Stimulated activated CD8-positive, alpha-beta memory T cell treated with anti-CD3 and anti-CD28 coated beads, Interleukin-12 subunit alpha, Interleukin-12 subunit beta, amount 100 ng/mL, for 1 hour (primary cell): Measurements from ENCODE around the gene TM9SF3.
A peak's percentile ranks its signal among the peaks of the same experiment; 100 is the strongest.

Experiments used
- DNase-seq: peaks from one replicate; pipeline ENCODE4 v3.0.0-alpha.2; 2020; ENCODE audit warnings: low read depth

The TM9SF3 gene

GRCh38 chr10:96509017-96509641, 77.7 kb downstream of the TM9SF3 start:
- no peak for DNase-seq

GRCh38 chr10:96507044-96507443, 79.8 kb downstream of the TM9SF3 start:
- no peak for DNase-seq

GRCh38 chr10:96505150-96506136, 81.4 kb downstream of the TM9SF3 start:
- DNase-seq = no peak

GRCh38 chr10:96502561-96503282, 84.1 kb downstream of the TM9SF3 start:
- no peak for DNase-seq

- DNase-seq = no peak
Measured at GRCh38 chr10:96501985-96502384, 84.8 kb downstream of the TM9SF3 start.

DNA sequence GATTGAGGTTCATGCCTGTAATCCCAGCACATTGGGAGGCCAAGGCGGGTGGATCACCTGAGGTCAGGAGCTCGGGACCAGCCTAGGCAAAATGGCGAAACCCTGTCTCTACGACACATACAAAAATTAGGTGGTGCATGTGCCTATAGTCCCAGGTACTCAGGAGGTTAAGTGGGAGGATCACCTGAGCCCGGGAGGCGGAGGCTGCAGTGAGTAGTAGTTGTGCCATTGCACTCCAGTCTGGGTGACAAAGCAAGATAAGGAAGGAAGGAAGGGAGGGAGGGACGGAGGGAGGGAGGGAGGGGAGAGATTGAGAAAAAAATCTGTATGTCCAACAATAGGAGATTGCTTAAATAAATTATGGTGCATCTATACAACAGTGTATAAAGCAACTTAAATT, 86.3 kb downstream of the TM9SF3 start:
- DNase-seq = no peak

DNA sequence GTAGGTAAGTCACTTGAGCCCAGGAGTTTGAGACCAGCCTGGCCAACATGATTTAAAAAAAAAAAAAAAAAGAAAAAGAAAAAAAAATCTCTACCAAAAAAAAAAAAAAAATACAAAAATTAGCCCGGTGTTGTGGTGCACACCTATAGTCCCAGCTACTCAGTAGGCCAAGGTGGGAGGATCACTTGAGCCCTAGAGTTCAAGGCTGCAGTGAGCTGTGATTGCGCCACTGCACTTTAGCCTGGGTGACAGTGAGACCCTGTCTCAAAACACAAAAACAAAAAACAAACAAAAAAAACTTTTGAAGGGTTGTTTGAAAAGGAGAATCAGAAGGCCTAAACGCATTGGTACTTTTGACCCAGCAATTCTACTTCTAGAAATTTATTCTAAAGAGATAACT, 86.8 kb downstream of the TM9SF3 start:
- DNase-seq = no peak

DNA sequence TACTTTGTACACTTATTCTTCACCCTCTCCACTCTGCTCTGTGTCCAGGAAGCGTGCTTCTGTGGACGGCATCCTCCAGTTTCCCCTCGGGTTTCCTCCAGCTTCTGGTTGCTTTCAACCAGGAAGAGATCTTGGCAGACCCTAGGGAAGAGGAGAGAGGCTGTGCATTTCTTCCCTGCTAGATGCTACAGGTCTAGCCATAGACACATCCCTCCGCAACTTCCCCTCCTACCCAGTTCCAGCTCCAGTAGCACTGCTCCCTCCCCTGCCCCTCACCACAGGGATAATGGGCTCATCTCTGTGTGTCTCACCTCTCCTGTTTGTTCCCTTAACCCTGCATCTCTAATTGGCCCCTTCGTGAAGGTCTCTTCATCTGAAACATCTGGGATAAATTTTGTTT, 89.4 kb downstream of the TM9SF3 start:
- DNase-seq = no peak

GRCh38 chr10:96496281-96496925, 90.4 kb downstream of the TM9SF3 start:
- no peak for DNase-seq

DNA sequence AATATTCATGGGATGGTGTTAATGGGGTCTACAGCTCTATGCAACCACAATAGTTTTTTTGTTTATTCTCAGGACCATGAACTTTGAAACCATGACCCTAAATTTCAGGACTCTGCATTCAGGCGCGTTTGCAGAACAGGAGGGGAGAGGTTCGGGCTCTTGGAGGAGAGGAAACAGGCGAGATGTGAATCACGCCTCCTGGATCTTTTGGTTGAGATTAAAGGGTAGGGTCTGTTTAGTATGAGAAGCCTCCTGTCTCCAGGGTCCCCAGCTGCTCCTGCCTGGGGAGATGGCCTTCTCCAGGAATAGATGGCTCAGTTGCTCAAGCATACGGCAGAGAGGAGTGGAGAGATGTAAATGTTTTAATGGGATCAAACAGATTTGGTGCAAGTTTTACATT, 91.3 kb downstream of the TM9SF3 start:
- no peak for DNase-seq

- no peak for DNase-seq
Measured at GRCh38 chr10:96494694-96495093, 92.1 kb downstream of the TM9SF3 start.

DNA sequence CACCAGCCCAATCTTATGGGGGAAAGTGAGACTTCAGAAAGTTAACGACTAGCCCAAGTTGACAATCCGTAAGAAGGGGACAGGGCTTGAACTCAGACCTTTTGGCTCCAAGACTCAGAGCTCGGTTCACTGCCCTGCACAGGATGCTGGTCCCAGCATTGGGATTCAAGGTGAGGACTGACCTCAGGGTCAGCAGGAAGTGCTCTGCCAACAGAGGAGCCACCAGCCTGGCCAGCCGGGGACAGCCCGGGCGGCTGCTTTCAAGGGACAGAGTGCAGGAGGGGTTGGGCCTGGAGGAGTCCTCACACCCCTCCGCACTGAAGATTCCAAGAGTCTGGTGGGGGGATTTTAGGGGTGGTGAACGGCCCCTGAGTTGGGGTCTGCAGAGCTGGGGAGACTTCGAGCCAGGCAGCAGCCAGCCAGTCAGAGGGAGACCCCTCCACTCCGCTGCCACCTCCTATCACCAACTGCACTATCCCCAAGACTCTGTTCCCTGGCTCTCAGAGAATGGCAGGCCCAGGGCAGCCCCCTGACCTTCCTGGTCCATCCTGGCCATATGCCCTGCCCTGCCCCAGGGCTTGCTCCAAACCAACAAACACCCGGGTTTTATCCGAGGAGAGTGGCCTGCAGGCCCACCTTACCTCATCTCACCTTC, 92.8 kb downstream of the TM9SF3 start:
- no peak for DNase-seq

DNA sequence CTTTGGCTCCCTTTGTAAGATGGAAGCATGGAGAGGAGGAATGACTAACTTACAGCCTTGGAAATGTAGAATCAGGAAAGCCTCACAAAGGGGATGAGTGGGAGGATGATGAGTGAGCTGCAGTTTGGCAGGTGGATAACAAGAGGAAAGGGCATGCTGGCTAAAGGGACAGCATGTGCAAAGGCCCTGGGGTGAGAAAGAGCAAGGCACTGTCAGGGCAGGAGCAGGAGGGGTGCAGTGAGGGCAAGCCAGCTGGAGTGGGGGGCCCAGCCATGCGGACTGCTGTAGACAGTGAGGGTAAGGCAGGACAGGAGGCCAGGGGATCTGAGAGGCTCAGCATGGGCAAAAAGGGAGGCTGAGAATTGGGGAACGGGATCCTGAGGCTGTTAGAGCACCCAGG, 93.6 kb downstream of the TM9SF3 start:
- DNase-seq = no peak

DNA sequence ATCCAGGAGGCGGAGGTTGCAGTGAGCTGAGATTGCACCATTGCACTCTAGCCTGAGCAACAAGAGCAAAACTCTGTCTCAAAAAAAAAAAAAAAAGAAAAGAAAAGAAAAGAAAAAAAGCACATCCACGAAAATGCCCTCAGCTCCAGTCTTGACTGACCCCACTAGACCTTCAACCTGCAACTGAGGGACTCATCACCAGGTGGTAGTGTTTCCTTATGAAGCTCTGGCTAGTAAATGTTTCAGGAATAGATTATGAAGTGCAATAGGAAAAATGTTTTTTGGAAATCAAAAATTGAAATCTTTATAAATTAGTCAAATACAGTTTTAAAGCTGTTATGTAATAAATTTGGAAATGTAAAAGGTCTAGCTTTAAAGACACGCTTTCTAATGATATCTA, 95.5 kb downstream of the TM9SF3 start:
- no peak for DNase-seq

DNA sequence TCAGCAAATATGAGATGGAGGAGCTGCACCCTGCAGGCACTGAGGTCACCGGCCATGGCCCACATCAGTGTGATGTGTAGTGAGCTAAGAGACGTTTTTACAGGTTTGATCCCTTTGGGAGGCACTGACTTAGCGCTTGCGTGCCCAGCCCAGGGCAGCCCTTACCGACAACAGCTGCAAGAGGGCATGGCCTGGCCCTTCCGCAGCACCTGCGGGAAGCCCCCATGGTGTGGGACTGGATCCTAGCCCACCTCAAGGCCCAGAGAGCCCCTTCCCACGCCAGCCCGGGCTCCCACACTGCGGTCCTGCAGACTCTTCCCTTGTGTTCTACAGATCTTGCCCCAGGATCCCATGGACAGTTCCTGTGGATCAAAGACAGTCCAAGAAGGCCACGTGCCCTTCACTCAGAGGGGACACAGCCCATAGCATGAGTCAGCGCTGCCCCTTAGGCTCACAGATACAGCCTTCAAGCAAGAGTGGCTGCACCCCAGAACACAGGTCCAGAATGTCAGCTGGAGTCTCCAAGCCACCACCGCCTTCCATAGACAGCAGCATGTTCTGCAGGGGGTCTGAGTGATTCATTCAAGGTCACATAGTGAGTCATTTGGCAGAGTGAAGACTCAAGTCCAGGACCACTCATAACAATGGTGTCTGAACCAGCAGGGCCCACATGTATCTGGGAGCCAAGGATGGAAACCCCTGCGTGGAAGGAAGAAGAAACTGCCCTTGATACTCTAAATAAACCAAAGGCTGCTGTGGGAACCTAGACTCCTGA, 98.5 kb downstream of the TM9SF3 start:
- no peak for DNase-seq

- no peak for DNase-seq
Measured at GRCh38 chr10:96482815-96483588, 103.8 kb downstream of the TM9SF3 start.

DNA sequence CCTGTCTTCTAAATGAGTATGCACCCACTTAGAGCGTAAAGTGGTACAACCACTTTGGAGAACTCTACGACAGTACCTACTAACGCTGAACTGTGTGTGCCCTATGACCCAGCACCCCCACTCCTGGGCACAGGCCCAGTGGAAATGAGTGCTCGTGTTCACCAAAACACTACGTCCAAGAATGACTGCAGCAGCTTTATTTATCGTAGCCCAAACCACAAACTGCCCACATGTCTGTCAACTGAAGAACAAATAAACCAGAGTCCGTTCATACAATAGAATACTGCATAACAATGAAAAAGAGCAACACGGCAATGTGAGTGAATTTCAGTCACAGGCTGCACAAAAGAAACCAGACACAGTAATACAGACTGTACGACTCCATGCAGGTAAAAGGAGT, 108.5 kb downstream of the TM9SF3 start:
- DNase-seq = no peak

DNA sequence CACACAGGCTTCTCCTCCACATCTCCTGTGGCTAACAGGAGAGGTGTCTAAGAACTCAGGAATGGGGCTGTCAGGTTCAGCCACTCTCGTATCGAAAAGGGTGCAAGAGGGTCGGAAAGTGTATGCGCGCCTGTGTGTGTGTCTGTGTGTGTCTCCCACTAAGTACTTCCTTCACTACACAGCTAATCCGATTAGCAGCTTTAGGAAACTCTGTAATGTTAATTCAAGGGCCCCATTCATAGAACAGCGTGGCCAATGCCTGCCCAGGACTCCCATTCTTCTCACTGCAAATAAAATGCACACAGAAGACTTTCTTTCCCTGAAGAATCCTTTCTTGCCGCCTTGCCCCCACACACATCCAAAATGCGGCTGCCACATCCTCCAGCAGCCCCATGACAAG, 112.9 kb downstream of the TM9SF3 start:
- no peak for DNase-seq

DNA sequence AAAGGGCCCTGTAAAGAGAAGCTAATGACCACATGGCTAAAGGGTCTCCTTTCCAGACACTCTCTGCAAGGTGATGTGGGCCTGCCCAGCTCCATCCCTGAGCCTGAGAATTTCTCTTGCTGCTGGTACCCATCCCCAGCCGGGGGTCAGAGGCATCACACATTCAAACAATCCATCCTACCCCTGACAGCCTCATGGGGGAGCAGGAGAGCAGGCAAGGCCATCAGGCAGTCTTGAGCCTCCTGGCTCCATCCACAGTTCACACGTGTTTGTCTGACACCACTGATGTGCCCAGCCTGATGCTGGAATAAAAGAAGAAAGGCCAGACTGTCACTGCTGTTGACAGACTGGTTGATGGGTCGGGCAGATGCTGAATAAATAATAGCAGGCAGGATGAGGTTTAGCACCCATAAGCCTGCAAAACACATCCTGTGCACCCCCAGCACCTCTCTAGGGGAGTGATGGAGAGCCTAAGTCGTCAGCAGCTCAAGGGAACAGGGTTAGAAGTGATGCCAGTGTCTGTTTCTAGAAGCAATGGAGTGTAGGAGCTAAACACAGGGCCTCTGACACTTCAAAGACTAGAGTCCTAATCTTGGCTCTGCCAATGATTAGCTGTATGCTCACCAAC, 116.6 kb downstream of the TM9SF3 start:
- DNase-seq = peak; percentile 5

DNA sequence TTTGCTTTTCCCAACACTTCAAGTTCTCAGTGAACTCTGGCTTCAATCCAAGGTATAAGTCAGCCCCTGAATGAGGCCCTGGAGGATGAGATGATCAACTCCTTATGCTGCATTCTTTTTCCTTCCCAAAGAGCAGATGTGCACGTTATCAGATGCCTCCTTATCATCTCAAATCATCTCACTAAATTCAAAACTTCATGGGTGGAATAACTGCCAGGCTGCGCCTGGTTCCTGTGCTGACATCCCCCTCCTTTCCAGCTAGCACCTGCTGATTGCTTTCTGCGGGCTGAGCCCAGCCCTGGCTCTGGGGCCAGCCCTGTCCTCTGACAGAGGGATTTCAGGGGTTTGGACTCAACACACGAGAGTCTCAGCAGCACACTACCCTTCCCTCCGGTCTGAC, 118.0 kb downstream of the TM9SF3 start:
- no peak for DNase-seq
